ENCODE data around the gene TRPV3. TPM values are rescaled to one million over a fixed set of nuclear protein-coding genes. Genes with fewer than 3 reads are reported as not detected.

Gene TRPV3
- total and polyA plus RNA-seq, 12 donors: 0.17 to 2.8 (median 1.1) TPM

DNA sequence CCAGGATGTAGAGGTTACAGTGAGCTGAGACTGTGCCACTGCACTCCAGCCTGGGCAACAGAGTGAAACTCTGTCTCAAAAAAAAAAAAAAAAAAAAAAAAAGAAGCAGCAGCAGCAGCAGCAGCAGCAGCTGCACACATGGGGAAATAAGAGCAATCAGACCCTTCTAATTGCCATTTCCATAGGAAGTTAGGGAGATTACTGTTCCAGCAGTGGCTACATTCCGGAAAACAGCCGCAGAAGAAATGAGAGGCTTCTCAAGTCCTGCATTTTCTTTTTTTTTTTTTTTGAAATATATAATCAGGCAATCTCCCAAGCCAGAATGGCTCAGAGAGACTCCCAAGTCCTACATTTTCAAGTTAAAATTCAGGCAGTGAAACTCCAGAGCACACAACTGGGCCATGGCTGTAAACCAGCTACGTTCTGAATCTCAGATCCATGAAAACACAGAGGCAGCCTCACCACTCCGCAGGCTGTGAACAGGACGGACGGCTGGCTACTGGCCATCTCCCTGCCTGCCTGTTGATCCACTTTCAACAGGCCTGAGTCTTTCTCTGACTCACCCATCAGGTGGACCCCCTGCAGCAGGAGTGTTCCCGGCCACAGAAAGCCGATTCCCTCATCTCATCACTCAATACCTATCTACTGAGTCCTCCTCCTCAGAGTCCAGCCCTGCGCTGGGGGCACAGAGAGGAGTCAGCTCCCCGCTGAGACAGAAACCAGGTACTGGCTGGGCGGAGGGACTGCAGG is 36.6 kb upstream of the TRPV3 start:
- H3K27me3 ChIP-seq: no peaks in the 10 kb centered on the region
- intact Hi-C loops (cut with DNase I): no loop called here
- H3K9me3 ChIP-seq: no peaks in the 10 kb centered on the region
- TF ChIP-seq, protein P1, sequence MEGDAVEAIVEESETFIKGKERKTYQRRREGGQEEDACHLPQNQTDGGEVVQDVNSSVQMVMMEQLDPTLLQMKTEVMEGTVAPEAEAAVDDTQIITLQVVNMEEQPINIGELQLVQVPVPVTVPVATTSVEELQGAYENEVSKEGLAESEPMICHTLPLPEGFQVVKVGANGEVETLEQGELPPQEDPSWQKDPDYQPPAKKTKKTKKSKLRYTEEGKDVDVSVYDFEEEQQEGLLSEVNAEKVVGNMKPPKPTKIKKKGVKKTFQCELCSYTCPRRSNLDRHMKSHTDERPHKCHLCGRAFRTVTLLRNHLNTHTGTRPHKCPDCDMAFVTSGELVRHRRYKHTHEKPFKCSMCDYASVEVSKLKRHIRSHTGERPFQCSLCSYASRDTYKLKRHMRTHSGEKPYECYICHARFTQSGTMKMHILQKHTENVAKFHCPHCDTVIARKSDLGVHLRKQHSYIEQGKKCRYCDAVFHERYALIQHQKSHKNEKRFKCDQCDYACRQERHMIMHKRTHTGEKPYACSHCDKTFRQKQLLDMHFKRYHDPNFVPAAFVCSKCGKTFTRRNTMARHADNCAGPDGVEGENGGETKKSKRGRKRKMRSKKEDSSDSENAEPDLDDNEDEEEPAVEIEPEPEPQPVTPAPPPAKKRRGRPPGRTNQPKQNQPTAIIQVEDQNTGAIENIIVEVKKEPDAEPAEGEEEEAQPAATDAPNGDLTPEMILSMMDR (IDR thresholded peaks at IDR 0.05): no peak
- WGBS, 2 donors: 30 to 43% methylated on average over 11 of the region's 11 CpGs
- peak overlapping the region in 7 of 10 donors; percentile 23 to 78 (median 42) for H3K27ac ChIP-seq
- no peak overlapping the region for H3K4me3 ChIP-seq
- DNase-seq (peak; percentile 32 to 39), ATAC-seq (peak; percentile 29 to 74 (median 57))
- H3K36me3 ChIP-seq: peaks cover 0 to 43% (median 15%) of the 10 kb centered on the region in 9 donors
- peaks cover 5 to 20% (median 13%) of the 10 kb centered on the region in 9 donors for H3K4me1 ChIP-seq

DNA sequence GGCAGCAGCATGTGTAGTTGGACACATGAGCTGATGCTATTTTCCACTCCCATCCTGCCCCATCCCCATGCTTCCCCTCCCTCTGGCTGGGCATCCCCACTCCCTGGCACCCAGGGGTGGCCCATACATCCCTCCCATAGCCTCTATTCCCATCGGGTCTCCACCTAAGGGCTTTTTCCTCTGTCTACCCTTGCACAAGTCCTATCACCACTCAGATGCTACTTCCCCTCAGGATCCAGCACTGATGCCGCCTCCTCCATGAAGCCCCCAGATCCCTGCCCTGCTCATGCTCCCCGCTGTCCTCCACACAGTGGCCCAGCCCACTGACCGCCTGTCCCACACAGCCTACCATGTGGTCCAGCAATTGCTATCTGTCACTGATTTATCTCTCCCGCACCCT is 35.8 kb upstream of the TRPV3 start:
- Histone ChIP-seq H3K36me3 (peaks cover 0 to 52% (median 15%) of the 10 kb centered on the region in 9 donors), H3K4me1 (peaks cover 5 to 20% (median 13%) of the 10 kb centered on the region in 9 donors), H3K9me3 (no peaks in the 10 kb centered on the region), H3K4me3 (no peak overlapping the region), H3K27ac (peak overlapping the region in 3 of 10 donors; percentile 55 to 78 (median 68)), H3K27me3 (no peaks in the 10 kb centered on the region)
- 95% methylated on average over 5 of the region's 5 CpGs for WGBS, 2 donors
- no peak for DNase-seq
- intact Hi-C loops (cut with DNase I): no loop called here
- ATAC-seq: no peak
- TF ChIP-seq, protein P1 (IDR thresholded peaks at IDR 0.05): no peak

GRCh38 chr17:3592216-3592860 is 34.7 kb upstream of the TRPV3 start:
- ATAC-seq: no peak
- DNase-seq: no peak
- Histone ChIP-seq H3K4me3 (no peak overlapping the region), H3K36me3 (peaks cover 0 to 57% (median 21%) of the 10 kb centered on the region in 9 donors), H3K27ac (no peak overlapping the region), H3K9me3 (no peaks in the 10 kb centered on the region), H3K27me3 (no peaks in the 10 kb centered on the region), H3K4me1 (peaks cover 5 to 20% (median 13%) of the 10 kb centered on the region in 9 donors)
- intact Hi-C loops (cut with DNase I): no loop called here
- TF ChIP-seq, protein P1 (IDR thresholded peaks at IDR 0.05): no peak
- WGBS, 2 donors: 94% methylated on average over 15 of the region's 15 CpGs

DNA sequence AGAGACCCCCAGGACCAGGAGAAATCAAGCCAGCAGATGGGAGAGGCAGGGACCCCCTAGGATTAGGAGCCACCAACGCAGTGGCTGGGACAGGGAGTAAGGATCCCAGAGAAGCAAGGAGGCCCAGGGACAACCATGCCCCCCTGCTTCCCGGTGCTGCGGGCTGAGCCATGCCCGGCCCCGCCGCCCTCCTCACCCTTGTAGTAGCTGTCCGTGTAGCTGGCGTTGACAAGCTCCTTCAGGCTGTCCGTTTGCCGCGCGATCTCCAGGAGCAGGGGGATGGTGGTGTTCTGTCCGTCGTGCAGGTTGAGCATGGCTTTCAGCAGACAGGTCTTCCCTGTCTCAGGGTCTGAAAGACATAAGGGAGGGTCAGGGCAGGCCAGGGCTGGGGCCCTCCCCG is 33.2 kb upstream of the TRPV3 start:
- no peak for DNase-seq
- Histone ChIP-seq H3K27ac (no peak overlapping the region), H3K27me3 (no peaks in the 10 kb centered on the region), H3K9me3 (no peaks in the 10 kb centered on the region), H3K4me1 (peaks cover 5 to 20% (median 13%) of the 10 kb centered on the region in 9 donors), H3K4me3 (no peak overlapping the region), H3K36me3 (peaks cover 0 to 64% (median 29%) of the 10 kb centered on the region in 9 donors)
- intact Hi-C loops (cut with DNase I): no loop called here
- peak in 1 of 8 donors; percentile 7 for ATAC-seq
- TF ChIP-seq, protein P1 (IDR thresholded peaks at IDR 0.05): no peak
- 57 to 69% methylated on average over 15 of the region's 15 CpGs for WGBS, 2 donors
